ENCODE data around the gene GPR160. TPM values are rescaled to one million over a fixed set of nuclear protein-coding genes. Genes with fewer than 3 reads are reported as not detected.

The GPR160 gene
- polyA plus RNA-seq, 4 donors: 42.0 to 53.5 (median 46.3) TPM

- no peak for DNase-seq (ENCODE audit: low read depth in 4 of 4, low spot score in 3 of 4)
These were observed 13.2 kb upstream of the GPR160 start for GRCh38 chr3:170024581-170024980.

GRCh38 chr3:170027233-170028102 is 10.3 kb upstream of the GPR160 start:
- no peak for DNase-seq (ENCODE audit: low read depth in 4 of 4, low spot score in 3 of 4)

- DNase-seq (ENCODE audit: low read depth in 4 of 4, low spot score in 3 of 4): no peak
These were observed 4.3 kb upstream of the GPR160 start for GRCh38 chr3:170033489-170033888.

GRCh38 chr3:170038434-170039110 is 777 bp downstream of the GPR160 start:
- DNase-seq (ENCODE audit: low read depth in 4 of 4, low spot score in 3 of 4): no peak

GRCh38 chr3:170040418-170040817 is 2.6 kb downstream of the GPR160 start:
- DNase-seq (ENCODE audit: low read depth in 4 of 4, low spot score in 3 of 4): no peak

GRCh38 chr3:170043506-170043905 is 5.7 kb downstream of the GPR160 start:
- DNase-seq (ENCODE audit: low read depth in 4 of 4, low spot score in 3 of 4): no peak

GRCh38 chr3:170044271-170044670 is 6.5 kb downstream of the GPR160 start:
- DNase-seq (ENCODE audit: low read depth in 4 of 4, low spot score in 3 of 4): no peak

- no peak for DNase-seq (ENCODE audit: low read depth in 4 of 4, low spot score in 3 of 4)
These were observed 7.0 kb downstream of the GPR160 start for GRCh38 chr3:170044795-170045244.

- DNase-seq (ENCODE audit: low read depth in 4 of 4, low spot score in 3 of 4): no peak
These were observed 8.7 kb downstream of the GPR160 start for GRCh38 chr3:170046269-170047132.

GRCh38 chr3:170047133-170047404 is 9.3 kb downstream of the GPR160 start:
- DNase-seq (ENCODE audit: low read depth in 4 of 4, low spot score in 3 of 4): no peak

GRCh38 chr3:170049146-170050000 is 11.6 kb downstream of the GPR160 start:
- no peak for DNase-seq (ENCODE audit: low read depth in 4 of 4, low spot score in 3 of 4)

GRCh38 chr3:170050753-170051152 is 13.0 kb downstream of the GPR160 start:
- no peak for DNase-seq (ENCODE audit: low read depth in 4 of 4, low spot score in 3 of 4)

- DNase-seq (ENCODE audit: low read depth in 4 of 4, low spot score in 3 of 4): no peak
These were observed 14.6 kb downstream of the GPR160 start for GRCh38 chr3:170052398-170052797.

GRCh38 chr3:170054204-170054603 is 16.4 kb downstream of the GPR160 start:
- no peak for DNase-seq (ENCODE audit: low read depth in 4 of 4, low spot score in 3 of 4)

GRCh38 chr3:170055209-170055608 is 17.4 kb downstream of the GPR160 start:
- DNase-seq (ENCODE audit: low read depth in 4 of 4, low spot score in 3 of 4): no peak

GRCh38 chr3:170056710-170057454 is 19.1 kb downstream of the GPR160 start:
- no peak for DNase-seq (ENCODE audit: low read depth in 4 of 4, low spot score in 3 of 4)

GRCh38 chr3:170057550-170057949 is 19.8 kb downstream of the GPR160 start:
- DNase-seq (ENCODE audit: low read depth in 4 of 4, low spot score in 3 of 4): no peak

- DNase-seq (ENCODE audit: low read depth in 4 of 4, low spot score in 3 of 4): no peak
These were observed 20.3 kb downstream of the GPR160 start for GRCh38 chr3:170058127-170058526.

- DNase-seq (ENCODE audit: low read depth in 4 of 4, low spot score in 3 of 4): no peak
These were observed 21.7 kb downstream of the GPR160 start for GRCh38 chr3:170059447-170059846.

- no peak for DNase-seq (ENCODE audit: low read depth in 4 of 4, low spot score in 3 of 4)
These were observed 24.3 kb downstream of the GPR160 start for GRCh38 chr3:170062068-170062467.

Measured in right renal pelvis (tissue), 4 donors.